ENCODE measurements around the gene EDDM13. TPM values are rescaled to one million over a fixed set of nuclear protein-coding genes. Genes with fewer than 3 reads are reported as not detected.

The EDDM13 gene
- total RNA-seq, 6 experiments from 2014 or later = not detected

GRCh38 chr19:56316728-56317127 lies 44.2 kb downstream of the EDDM13 start:
- no peak for TF ChIP-seq CTCF (IDR thresholded peaks at IDR 0.05)
- H3K4me1 Mint-ChIP-seq (ENCODE audit: low read depth) = peaks cover 23% of the 10 kb centered on the region
- no peak for DNase-seq
- H3K4me3 Mint-ChIP-seq = no peak overlapping the region
- no peaks in the 10 kb centered on the region; the same call in 1 of the 2 replicates for H3K36me3 Mint-ChIP-seq (ENCODE audit: low read depth)
- H3K27me3 Mint-ChIP-seq (ENCODE audit: insufficient read depth) = peaks cover 6% of the 10 kb centered on the region; the same call in 1 of the 2 replicates
- no peak overlapping the region for H3K27ac Mint-ChIP-seq
- no peaks in the 10 kb centered on the region for H3K9me3 Mint-ChIP-seq

- TF ChIP-seq CTCF (IDR thresholded peaks at IDR 0.05) = no peak
- Mint-ChIP-seq H3K4me1 (ENCODE audit: low read depth) (peaks cover 21% of the 10 kb centered on the region), H3K27me3 (ENCODE audit: insufficient read depth) (peaks cover 6% of the 10 kb centered on the region; the same call in 1 of the 2 replicates), H3K36me3 (ENCODE audit: low read depth) (no peaks in the 10 kb centered on the region), H3K4me3 (no peak overlapping the region), H3K9me3 (no peaks in the 10 kb centered on the region), H3K27ac (no peak overlapping the region)
- no peak for DNase-seq
Observed at GRCh38 chr19:56317749-56318148, 45.2 kb downstream of the EDDM13 start.

- no peak overlapping the region for H3K27ac Mint-ChIP-seq
- no peak overlapping the region for H3K4me3 Mint-ChIP-seq
- no peak for TF ChIP-seq CTCF (IDR thresholded peaks at IDR 0.05)
- H3K27me3 Mint-ChIP-seq (ENCODE audit: insufficient read depth) = peaks cover 6% of the 10 kb centered on the region; the same call in 1 of the 2 replicates
- H3K9me3 Mint-ChIP-seq = no peaks in the 10 kb centered on the region
- no peak for DNase-seq
- no peaks in the 10 kb centered on the region for H3K36me3 Mint-ChIP-seq (ENCODE audit: low read depth)
- peaks cover 9% of the 10 kb centered on the region for H3K4me1 Mint-ChIP-seq (ENCODE audit: low read depth)
Observed at GRCh38 chr19:56319991-56320390, 47.4 kb downstream of the EDDM13 start.

GRCh38 chr19:56321254-56321988 lies 48.9 kb downstream of the EDDM13 start:
- H3K36me3 Mint-ChIP-seq (ENCODE audit: low read depth) = no peaks in the 10 kb centered on the region
- no peak overlapping the region for H3K27ac Mint-ChIP-seq
- H3K4me1 Mint-ChIP-seq (ENCODE audit: low read depth) = no peaks in the 10 kb centered on the region
- no peaks in the 10 kb centered on the region for H3K9me3 Mint-ChIP-seq
- H3K27me3 Mint-ChIP-seq (ENCODE audit: insufficient read depth) = peaks cover 6% of the 10 kb centered on the region; the same call in 1 of the 2 replicates
- no peak for DNase-seq
- TF ChIP-seq CTCF (IDR thresholded peaks at IDR 0.05) = no peak
- H3K4me3 Mint-ChIP-seq = no peak overlapping the region

GRCh38 chr19:56321989-56322440 lies 49.5 kb downstream of the EDDM13 start:
- Mint-ChIP-seq H3K27ac (no peak overlapping the region), H3K36me3 (ENCODE audit: low read depth) (no peaks in the 10 kb centered on the region), H3K4me1 (ENCODE audit: low read depth) (no peaks in the 10 kb centered on the region), H3K27me3 (ENCODE audit: insufficient read depth) (peaks cover 6% of the 10 kb centered on the region; the same call in 1 of the 2 replicates), H3K4me3 (no peak overlapping the region), H3K9me3 (no peaks in the 10 kb centered on the region)
- no peak for DNase-seq
- no peak for TF ChIP-seq CTCF (IDR thresholded peaks at IDR 0.05)
